HG03060 (cell line): ENCODE measurements around the gene HOXB8.

Experiments
- ATAC-seq: cut with Tn5 transposase; IDR thresholded peaks from one replicate; pipeline ENCODE4 v1.9.1; 2021; ENCODE audit warnings: low read depth, moderate number of reproducible peaks; ENCODE audit not compliant: unreplicated experiment

HOXB8 gene

DNA sequence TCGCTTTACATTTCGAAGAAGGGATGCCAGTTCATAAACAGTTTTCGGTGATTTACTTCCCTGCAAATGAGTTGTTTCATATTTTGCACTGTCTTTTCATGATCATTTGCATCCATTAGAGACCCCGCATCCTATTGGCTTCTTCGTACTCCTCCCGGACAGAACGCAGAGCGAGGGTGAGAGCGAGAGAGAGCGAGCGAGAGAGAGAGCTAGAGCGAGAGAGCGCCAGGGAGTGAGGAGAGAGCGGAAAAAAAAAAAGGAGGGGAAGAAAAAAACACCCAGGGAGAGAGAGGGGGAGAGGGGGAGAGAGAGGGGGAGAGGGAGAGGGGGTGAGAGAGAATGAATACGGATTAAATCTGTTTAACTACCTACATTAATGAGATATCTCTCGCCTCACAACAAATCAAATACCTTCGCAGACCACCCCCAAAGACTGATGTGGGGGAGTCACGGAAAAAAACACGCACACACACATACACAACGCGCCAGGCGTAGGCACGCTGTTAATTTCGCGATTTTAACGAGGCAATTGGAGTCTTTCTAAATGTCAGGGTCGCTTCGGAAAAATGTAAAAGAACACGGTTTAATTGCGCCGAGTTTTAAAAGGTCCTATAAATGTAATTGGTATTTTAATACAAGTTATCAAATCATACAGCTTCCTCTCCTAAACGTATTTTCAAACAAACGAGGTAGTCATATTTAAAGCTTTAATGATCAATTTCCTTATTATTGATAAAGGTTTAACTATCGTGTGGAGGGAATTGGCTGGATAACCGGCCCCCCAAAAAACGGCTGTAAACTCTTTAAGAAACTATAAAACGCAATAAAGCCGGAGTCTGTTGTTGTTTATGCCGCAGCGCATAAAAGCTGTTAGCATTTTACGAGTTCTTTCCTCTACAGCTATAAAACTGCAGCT lies at the start of gene HOXB8:
Gene HOXB8 (minus strand): TSS at position 246 of the 916 bp plus-strand sequence. CDS start 588 bp downstream, outside the sequence.
- no peak for ATAC-seq

DNA sequence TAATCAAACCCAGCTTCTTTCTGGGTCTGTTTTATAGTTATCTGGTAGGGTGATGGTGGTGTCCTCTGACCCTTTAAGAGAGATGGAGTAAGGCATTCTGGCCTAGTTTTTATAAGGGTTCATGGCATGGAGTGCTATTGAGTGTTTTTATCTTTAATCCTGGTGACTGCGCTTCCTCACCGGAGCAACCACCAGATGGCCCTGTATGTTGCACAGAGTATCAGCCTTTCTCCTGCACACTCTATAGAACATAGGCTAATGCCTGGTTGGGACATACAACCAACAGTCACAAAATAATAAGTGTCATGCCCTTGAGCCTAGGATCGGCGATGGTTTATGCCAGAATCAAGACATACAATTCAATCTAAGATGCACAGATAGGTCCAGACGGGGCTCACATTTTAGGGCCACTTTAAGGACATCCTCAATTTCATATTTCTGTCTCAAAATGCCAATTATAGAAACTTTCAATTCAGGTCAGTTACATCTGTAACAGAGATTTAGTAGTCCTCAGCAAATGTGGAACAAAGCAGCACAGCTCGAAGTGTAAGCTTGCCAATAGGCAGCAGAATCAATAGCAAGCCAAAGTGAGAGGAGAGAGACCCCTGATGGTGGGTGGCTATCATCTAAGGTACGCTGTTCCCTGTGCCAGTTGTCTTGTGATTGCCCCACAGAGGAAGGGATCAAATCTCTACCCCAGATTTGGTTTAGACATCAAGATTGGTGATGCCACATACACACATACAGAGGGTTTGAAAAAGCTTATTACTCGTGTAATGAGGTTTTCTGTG lies 48.2 kb upstream of the HOXB8 start:
- ATAC-seq, result no peak

DNA sequence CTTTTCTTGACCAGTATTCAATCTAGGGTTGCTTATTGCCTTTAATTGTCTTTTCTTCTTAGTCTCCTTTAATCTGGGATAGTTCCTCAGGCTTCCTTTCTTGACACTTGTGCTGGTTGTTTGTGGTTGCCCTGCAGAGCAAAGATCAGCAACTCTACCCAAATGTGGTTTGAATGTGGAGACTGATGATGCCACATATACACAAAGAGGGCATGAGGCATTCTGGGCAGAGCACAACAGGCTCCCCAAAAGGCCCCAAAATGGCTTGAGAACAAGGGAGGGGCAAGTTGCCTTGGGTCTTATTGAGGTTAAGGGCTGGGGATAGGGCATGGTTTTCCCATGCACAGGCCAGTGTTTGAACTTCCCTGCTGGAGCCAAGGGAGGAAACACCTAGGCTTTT lies 40.8 kb upstream of the HOXB8 start:
- no peak for ATAC-seq

DNA sequence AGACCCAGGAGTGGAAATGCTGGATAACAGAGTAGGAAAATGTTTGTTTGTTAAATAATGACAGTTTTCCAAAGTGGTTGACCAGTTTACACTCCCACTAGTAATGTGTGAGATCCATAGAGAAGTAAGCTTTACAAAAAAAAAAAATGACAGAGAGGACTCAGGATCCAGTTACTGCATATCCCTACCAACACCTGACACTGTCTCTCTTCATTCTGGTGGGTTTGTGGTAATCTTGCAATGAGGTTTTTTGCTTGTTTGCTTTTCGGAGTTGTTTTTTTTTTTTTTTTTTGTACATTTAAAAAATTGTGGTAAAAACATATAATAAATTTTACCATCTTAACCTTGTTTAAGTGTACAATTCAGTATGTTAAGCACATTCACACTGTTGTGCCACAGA lies 34.6 kb upstream of the HOXB8 start:
- ATAC-seq, result no peak

DNA sequence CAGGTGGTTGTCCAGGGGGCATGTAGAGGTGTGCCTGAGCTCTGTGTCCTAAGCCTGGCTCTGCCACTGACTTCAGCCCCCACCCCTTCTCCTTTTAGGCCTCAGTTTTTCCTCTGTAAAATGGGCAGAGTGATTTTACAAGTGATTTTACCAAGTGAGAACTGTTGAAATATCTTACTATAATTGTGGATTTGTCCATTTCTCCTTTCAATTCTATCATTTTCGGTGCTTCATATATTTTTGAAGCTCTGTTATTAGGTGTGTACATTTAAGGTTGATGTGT lies 32.8 kb upstream of the HOXB8 start:
- no peak for ATAC-seq

DNA sequence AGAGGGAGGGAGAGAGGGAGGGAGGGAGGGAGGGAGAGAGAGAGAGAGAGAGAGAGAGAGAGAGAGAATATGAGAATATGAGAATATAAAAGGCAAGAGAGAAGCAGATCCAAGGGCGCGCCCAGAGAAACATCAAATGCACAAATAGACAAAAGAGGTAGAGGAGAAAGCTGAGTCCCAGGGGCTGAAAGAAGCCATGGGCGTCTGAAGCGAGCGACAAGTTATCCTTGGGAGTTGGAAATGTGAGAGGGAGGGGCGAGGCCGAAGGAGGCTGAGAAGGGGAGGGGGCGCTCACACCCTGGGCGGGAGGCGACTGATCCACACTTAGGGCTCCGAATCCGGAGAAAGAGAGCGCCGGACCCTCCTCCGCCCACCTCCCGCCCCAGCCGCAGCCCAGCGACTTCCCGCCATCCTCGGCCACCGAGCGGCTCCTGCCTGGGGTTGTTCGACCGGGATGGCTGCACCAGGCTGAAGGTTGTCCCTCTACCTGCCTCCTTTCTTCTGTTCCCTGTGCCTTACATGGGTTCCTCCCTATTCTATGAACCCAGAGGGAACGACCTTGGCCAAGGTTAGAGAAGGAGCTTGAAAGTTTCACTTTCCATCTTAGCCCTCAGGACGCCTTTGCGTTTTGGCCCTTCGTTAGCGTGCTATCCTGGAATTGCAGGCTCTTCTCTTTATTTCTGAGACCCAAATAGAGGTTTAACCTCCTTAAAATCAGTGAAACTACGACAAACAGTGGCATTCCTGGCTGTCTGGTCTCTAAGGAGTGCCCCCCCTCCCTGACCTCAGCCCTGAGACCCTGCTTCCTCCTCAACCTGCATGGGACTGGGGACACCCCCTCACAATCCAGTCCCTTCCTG lies 32.2 kb upstream of the HOXB8 start:
- no peak for ATAC-seq

DNA sequence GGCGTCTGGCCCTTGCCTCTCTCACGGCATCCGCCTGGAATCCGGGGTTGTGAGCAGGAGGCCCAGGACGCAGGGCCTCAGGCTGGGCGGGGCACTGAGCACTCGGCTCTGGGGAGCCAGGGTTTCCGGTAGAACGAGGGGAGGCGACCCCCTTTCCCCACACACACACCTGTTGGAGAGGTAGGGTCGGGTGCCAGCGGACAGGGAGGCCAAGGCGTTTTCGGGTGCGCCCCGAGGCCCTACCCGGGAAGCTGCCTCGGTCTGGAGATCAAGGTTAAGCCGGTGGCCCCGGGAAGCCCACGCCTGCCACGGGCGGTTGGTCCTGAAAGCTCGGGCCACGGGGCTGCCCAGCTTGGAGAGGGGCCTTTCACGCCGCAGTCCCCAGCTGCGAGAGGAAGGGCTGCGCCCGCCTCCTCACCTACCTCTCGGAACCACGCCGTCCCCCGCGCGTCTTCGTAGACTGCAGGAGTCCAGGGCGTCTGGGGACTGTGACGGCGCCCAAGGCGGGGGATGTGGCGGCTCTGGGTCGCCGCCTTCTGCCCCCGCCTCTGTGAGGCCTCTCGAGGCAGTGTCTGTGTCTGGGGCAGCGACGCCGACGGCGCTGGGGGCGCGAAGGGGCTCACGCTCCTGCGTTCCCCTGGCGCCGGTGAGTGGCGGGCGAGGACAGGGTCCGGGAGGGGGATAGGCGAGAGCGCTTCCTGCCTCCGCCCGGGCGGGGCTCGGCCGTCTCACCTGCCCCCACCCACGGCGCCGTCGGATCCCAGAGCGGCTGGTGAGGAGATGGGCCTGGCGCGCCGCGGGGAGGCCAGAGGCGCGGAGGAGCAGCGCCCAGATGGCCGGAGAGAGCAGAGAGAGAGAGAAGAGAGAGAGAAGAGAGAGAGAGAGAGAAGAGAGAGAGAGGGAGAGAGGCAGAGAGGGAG lies 31.4 kb upstream of the HOXB8 start:
- no peak for ATAC-seq

DNA sequence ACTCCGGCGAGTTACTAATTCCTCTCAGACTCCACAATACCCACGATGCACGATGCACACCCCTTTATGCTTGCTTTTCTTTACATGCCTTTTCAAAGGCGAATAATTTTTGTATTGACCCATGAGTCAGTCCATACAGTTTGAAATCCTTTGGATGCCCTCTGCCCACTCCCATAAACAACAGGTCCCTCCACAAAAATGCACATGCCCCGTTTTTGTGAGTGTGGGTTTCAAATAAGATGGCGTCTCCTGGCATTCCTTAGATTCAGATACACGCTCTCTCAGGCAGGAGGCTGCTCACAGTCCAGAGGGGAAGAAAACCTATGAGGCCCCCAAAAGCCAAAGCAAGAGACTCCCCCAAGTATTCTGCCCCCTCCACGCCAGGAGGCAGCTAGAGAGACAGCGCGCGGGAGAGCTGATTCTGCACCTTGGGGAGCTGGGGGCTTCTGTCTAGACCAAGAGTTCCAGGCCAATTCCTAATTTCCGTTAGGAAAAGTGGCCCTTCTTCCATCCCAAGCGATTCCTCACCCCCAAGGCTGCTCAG lies 30.6 kb upstream of the HOXB8 start:
- ATAC-seq, result no peak

DNA sequence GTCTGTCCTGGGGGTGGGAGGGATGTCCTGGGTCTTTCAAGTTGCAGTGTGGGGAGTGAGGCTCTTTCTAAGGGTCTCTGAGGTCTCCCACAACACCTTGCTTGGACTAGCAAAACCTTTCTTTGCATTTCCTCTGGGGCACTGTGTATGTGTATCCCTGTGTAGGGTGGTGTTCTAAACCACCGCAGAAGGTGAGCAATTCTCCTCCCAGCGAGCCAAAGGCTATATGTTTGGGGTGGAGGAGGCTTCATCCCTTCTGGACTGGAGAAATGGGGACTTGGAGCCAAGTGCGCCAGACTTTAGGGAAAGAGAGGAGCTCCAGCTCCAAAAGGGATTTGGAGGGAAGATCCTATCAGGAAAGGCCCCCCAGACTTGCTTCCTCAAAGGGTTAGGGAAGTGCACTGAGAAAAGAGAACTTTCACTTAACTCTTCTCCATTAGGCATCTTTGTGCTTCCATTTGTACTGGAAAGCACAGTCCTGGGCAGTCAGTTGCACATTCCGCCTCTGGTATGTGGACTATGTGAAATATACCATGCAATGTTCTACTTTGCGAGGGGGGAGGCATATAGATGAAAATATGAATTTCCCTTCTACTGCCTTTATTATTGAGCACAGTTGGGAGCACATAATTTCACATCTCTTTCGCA lies 29.9 kb upstream of the HOXB8 start:
- no peak for ATAC-seq

DNA sequence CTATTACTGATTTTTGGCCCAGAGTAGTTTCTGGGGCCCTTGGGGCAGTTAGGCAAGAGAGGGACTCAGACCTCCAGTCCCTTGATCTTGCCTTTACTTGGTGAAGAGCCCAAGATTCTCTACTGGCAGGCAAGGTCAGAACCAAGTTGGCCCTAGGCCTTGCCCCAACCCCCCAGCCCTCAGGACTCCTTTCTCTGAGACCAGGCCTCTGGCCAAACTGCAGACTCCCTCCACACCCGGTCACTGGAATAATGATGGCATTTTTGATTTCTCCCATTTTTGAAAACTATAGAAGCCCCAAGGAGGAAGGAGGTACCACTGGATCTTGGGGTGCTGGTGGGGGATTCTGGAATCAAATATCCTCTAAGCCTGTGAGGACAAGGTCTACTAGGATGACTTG lies 29.1 kb upstream of the HOXB8 start:
- ATAC-seq, result no peak

DNA sequence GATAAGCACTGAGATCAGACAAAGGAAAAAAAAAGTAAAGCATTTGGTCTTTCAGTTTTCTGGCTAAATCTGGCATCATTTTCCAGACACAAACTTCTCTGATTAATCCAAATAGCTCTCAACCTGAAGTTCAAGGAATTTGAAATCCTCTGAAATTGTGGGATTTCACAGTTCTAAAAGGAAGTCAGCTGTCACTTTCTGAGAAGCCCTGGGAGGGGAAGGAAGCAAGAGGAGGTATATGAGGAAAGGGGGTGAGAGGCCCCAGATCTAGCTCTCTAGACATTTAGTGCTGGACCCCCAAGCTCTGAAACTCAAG lies 28.6 kb upstream of the HOXB8 start:
- ATAC-seq, result no peak

DNA sequence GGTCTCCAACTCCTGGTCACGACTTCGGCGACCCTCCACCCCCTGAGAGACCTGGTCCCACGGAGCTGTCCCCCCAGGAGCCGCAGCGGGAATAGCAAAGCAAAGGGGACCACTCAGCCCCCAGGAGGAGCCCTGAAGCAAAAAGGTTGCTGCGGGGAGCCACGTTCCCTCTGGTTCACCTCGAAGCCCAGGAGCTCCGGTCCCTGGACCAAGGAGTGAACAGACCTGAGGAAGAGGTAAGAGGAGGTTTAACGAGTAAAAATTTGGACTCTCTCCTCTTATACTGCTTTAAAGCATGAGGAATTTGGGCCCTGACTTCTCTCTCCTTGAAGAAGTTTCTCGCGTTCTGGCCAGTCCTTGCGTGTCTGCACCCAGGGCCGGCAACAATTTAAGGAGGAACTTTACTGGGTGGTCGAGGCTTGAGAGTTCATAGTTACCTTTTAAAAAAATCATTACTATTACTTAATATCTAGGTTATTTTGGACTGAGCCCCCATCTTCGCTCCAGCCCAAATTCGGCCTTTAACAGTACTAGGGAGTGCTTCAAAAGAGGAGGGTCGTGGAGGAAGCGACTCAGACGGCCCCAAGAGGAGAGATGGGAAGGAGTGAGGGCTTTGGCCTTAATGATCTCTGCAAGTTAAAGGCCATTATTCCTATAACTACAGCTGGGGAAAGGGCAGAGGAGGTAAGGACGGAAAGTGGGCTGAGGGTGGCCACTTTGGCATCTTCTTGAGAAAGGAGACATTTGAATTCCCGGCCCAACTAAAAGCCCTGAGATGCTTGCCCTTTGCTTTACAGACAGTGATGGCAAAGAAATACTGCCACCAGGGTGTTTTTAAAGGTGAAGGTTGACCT lies 28.0 kb upstream of the HOXB8 start:
- no peak for ATAC-seq

DNA sequence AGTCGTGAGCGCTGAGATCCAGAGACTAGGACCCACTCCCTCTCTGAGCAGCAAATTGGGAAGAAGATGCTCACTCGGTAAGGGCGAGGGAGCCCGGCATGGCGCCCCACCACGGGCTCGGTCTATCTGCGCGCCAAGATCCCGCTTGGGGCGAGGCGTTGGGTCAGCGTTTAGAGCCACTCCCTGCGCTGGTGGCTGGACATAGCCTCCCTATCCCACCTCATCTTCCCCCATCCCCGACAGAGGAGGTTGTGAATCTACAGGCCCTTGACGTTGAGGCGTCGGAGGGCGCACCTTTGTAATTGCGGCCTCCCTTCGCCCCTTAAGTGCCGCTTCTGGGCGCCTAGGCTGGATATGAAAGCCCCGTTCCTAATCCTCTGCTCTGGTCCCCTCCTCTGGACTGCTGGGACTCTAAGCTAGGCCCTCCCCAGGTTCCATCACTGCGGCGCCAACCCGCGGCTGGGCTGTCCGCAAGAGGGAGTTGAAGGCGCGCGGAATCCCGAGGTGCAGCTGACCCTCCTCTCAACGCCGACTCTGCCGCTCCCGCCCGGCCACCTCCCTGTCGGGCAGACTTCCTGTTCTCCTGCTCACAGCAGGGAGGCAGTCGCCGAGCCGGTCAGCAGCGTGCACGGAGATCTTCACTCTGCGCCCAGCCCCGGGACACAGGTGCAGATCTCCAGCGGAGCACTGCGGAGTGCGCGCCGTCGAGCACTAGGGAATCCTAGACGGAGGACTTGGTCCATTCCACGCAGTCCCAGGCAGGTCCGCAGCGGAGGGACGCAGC lies 27.2 kb upstream of the HOXB8 start:
- ATAC-seq, result no peak

DNA sequence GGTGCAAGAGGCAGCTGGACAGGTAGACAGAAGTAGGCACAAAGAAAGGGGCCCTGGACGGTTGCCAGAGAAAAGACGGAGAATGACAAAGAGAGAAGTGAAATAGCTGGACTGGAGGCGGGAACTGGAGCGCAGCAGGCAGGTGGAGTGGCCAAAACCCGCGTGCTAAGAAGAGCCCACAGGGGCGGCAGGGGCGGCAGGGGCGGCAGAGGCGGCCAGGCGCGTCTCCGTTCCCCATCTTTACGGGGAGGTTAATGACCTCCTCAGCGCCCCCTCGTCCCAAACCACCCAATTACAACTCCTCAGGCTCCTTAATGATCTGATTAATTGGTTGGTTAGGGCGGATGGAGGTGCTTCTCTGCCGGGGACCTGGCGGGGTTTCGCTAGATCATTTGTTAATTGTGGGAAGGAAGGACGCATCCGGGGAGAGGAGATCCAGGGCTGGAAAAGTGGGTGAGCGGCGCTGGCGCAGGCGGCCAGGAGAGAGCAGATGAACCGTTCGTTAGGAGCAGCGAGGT lies 26.5 kb upstream of the HOXB8 start:
- no peak for ATAC-seq

DNA sequence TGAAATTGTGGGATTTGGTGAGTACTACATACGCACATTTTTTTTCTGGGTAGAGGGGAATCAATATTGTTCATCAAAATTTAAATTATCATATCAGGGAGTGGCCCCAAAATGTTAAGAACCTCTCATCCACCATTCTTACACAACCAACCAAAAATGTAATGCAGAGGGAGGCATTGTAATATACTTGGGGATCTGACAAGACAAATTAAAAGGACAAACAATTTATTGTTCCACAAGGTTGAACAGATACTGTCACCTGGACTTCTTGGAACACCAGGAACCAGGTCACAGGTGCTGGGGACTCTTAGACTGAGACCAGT lies 25.7 kb upstream of the HOXB8 start:
- no peak for ATAC-seq

DNA sequence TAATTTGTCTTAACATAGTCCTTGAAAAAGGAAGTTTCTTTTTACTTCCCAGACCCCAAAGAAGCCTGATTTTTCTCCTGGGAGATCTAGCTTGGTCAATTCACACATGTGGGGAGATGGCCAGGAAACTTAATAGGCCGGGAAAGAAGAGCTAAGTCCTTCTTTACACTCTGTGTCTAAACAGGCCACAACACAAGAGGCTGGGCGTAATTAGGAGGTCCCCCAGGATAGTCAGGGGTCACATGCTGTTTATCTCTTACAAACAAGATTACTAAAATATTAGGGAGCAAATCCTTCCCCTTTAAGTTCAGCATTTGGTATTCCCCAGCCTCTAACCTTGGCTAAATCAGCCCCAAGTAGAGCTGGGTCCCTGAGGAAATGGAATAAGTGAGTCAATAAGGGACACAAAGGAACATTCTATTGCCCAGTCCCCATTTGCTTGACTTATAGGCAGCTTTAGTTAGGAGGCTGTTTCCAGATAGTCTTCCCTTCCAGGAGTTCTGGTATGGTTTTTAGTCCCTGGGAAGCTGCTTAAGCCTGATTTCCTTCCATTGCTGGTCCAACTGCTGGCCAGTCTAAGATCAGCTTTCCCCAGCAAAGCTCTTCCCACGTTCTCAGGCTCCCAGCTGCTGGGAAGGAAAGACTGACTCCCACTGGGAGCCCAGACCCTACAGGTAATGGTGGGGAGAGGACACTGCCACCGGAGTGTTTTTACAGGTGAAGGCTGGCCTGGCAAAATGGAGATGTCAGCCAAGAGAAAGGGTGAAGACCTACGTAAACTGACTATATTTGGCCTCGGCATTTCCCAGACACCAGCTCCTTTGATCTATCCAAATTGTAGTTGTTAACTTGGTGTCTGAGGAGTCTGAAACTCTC lies 25.1 kb upstream of the HOXB8 start:
- ATAC-seq, result no peak

DNA sequence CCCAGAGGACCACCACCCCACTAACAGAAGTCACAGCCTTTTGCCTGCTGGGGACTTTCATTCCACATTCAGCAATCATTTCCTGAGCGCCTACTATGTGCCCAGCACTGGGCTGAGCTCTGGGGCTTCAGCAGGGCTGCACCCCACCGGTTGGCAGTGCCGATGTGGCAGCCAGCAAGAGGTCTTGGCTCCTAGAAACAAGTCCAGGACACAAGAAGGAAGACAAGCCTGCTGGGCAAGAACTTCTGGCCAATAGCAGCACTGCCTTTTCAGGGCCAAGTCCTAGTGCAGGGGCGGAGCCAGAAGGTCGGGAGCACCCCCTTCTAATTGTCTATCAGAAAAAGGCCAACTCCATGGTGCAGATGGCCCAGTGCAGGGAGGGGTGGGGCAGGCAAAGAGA lies 24.0 kb upstream of the HOXB8 start:
- ATAC-seq, result no peak
